GM12878 (cell line): Measurements from ENCODE around the gene SOX6. TPM values are rescaled to one million over a fixed set of nuclear protein-coding genes. Genes with fewer than 3 reads are reported as not detected.

ENCODE experiments used
- ATAC-seq: fragments of 200-7000 bp; cut with Tn5 transposase; 3 replicates; pipeline ENCODE4 v1.9.1; 2020; ENCODE audit warnings: mild to moderate bottlenecking, moderate library complexity
- BruUV-seq: library from RNA; stranded (reverse); fragments of 400-500 nt; replicated peaks from 2 replicates; lab custom pipeline; 2021; lab: Mats Ljungman, UMichigan
- CTCF ChIA-PET: fragments of 300-600 bp; sonication (Branson Sonifier 250); formaldehyde crosslinking; extraction: SDS; loops from one replicate; lab custom pipeline; 2021; ENCODE audit warnings: inconsistent platforms; lab: Yijun Ruan, JAX
- POLR2A ChIA-PET: fragments of 350-600 bp; formaldehyde crosslinking; extraction: SDS; loops from one replicate; lab custom pipeline; 2021; ENCODE audit warnings: inconsistent platforms; lab: Charles Lee
- RAD21 ChIA-PET: fragments of 300-600 bp; sonication (Branson Sonifier 250); formaldehyde crosslinking; loops from one replicate; lab custom pipeline; 2023; ENCODE audit warnings: antibody characterized with exemption; ENCODE audit not compliant: unreplicated experiment; lab: Charles Lee
- SMC1A ChIA-PET: fragments of 300-600 bp; sonication (Branson Sonifier 250); formaldehyde crosslinking; loops from one replicate; lab custom pipeline; 2023; ENCODE audit not compliant: unreplicated experiment, uncharacterized antibody; lab: Charles Lee
- DNase-seq: peaks from one replicate; pipeline ENCODE4 v3.0.0-alpha.2; 2011; ENCODE audit warnings: low read depth, low spot score
- FAIRE-seq: peaks from 3 replicates; lab custom pipeline; 2011; peaks lifted over from hg19 to GRCh38; lab: Jason Lieb, UNC
- H2AFZ ChIP-seq: 2 replicates; pipeline ENCODE4 v1.6.0; 2011; ENCODE audit warnings: low read depth, low read length, control low read depth; ENCODE audit not compliant: control insufficient read depth
- H3K27ac ChIP-seq: 2 replicates; pipeline ENCODE4 v1.5.1; 2011; ENCODE audit warnings: control low read depth; ENCODE audit not compliant: control insufficient read depth, insufficient read depth
- H3K27me3 ChIP-seq, 2 experiments: replicated peaks in 1 of 2; 2 replicates each; pipeline versions ENCODE4 v1.6.0 to v1.6.1; 2011; ENCODE audit warnings: low read length in 1 of 2; ENCODE audit not compliant: control insufficient read depth in 2 of 2, insufficient read depth in 2 of 2
- H3K36me3 ChIP-seq, 2 experiments: 2 replicates each; pipeline ENCODE4 v1.5.1; 2011; ENCODE audit warnings: low read length in 1 of 2; ENCODE audit not compliant: control insufficient read depth in 2 of 2, insufficient read depth in 2 of 2
- H3K4me1 ChIP-seq: 2 replicates; pipeline ENCODE4 v1.6.1; 2011; ENCODE audit warnings: mild to moderate bottlenecking, low read length, moderate library complexity, mixed read lengths; ENCODE audit not compliant: control insufficient read depth, insufficient read depth
- H3K4me2 ChIP-seq: 2 replicates; pipeline ENCODE4 v1.6.0; 2011; ENCODE audit warnings: control low read depth; ENCODE audit not compliant: control insufficient read depth, insufficient read depth
- H3K4me3 ChIP-seq: fragments of 200-600 bp; sonication (generic); 2 replicates; pipeline ENCODE4 v1.5.1; 2016
- H3K79me2 ChIP-seq: 2 replicates; pipeline ENCODE4 v1.6.0; 2011; ENCODE audit warnings: low read length; ENCODE audit not compliant: control insufficient read depth, insufficient read depth
- H3K9ac ChIP-seq: 2 replicates; pipeline ENCODE4 v1.8.0; 2011; ENCODE audit warnings: low read length, control low read depth, mixed read lengths; ENCODE audit not compliant: control insufficient read depth, insufficient read depth
- H3K9me3 ChIP-seq: replicated peaks from 3 replicates; pipeline ENCODE4 v1.5.1; 2011; ENCODE audit warnings: mild to moderate bottlenecking, low read length; ENCODE audit not compliant: control insufficient read depth, insufficient read depth
- H4K20me1 ChIP-seq: 2 replicates; pipeline ENCODE4 v1.6.0; 2011; ENCODE audit not compliant: control insufficient read depth, insufficient read depth
- CBX3 ChIP-seq: fragments of 200-600 bp; sonication (generic); IDR thresholded peaks from 2 replicates; pipeline ENCODE4 v1.6.1; 2016; ENCODE audit warnings: low read depth, borderline replicate concordance
- CHD1 ChIP-seq: IDR thresholded peaks from 2 replicates; pipeline ENCODE4 v1.6.1; 2012; ENCODE audit warnings: low read depth, low read length, improper control_type of control experiment
- DPF2 ChIP-seq: fragments of 450-650 bp; IDR thresholded peaks from 2 replicates; pipeline ENCODE4 v1.6.1; 2017; ENCODE audit warnings: mild to moderate bottlenecking
- EED ChIP-seq: sonication (generic); IDR thresholded peaks from 2 replicates; pipeline ENCODE4 v1.6.1; 2016; ENCODE audit warnings: antibody characterized with exemption, low read depth
- FOXM1 ChIP-seq: IDR thresholded peaks from 2 replicates; pipeline ENCODE4 v1.6.1; 2012; ENCODE audit warnings: low read depth, mild to moderate bottlenecking, inconsistent platforms, low read length, moderate library complexity
- HCFC1 ChIP-seq: fragments of 150-350 bp; IDR thresholded peaks from 2 replicates; pipeline ENCODE4 v1.6.1; 2014; ENCODE audit warnings: low read length
- HDAC6 ChIP-seq: fragments of 200-600 bp; sonication (generic); IDR thresholded peaks from one replicate; pipeline ENCODE4 v1.8.0; 2017; ENCODE audit warnings: antibody characterized with exemption; ENCODE audit not compliant: unreplicated experiment
- IKZF2 ChIP-seq, 2 experiments: fragments of 450-650 bp; IDR thresholded peaks; 2 replicates each; pipeline ENCODE4 v1.6.1; 2017; ENCODE audit warnings: mild to moderate bottlenecking in 2 of 2, moderate library complexity in 2 of 2
- LARP7 ChIP-seq: fragments of 450-650 bp; IDR thresholded peaks from 2 replicates; pipeline ENCODE4 v1.6.1; 2017; ENCODE audit warnings: mild to moderate bottlenecking
- RB1 ChIP-seq: fragments of 450-650 bp; formaldehyde crosslinking; IDR thresholded peaks from 2 replicates; pipeline ENCODE4 v1.6.1; 2017; ENCODE audit warnings: mild to moderate bottlenecking, borderline replicate concordance
- TAF1 ChIP-seq: IDR thresholded peaks from 2 replicates; pipeline ENCODE4 v1.6.1; 2011; ENCODE audit warnings: mild to moderate bottlenecking, low read depth, low read length, borderline replicate concordance
- TARDBP ChIP-seq: IDR thresholded peaks from 2 replicates; pipeline ENCODE4 v1.6.1; 2016; ENCODE audit warnings: borderline replicate concordance
- WGBS: methylation state at CpG from one replicate; pipeline ENCODE4 v1.1.6; 2016; ENCODE audit warnings: low lambda C conversion rate; ENCODE audit not compliant: insufficient replicate concordance, insufficient coverage; ENCODE audit errors: missing lambda C conversion rate; 5-methylcytosine and 5-hydroxymethylcytosine counted together
- in situ Hi-C: fragments of 300-500 bp; cut with MboI; formaldehyde crosslinking; loops from 9 replicates; pipeline ENCODE4 v1.14.3; 2018; ENCODE audit warnings: mixed read lengths
- intact Hi-C: fragments of 100-400 bp; cut with micrococcal nuclease; formaldehyde crosslinking; loops from one replicate; pipeline ENCODE4 v1.14.2; 2022; ENCODE audit not compliant: unreplicated experiment
- polyA plus RNA-seq, 11 experiments: library from polyadenylated mRNA; depleted of rRNA in 4 of 11; unstranded in 6 of 11; stranded (reverse) in 5 of 11; fragments of >200 nt; fragmentation: Nextera tagmentation in 4 of 11; fragmentation: Illumina TruSeq in 1 of 11; extraction: Ambion mirVana in 4 of 11; extraction: Trizol in 1 of 11; gene quantifications; 1 replicate in 1 of 11; 2 replicates in 10 of 11; pipeline versions ENCODE4 v1.2.1 to v1.2.3, GENCODE V29; 2011 to 2016; ENCODE audit warnings: inconsistent platforms in 2 of 11, missing spikeins in 2 of 11, low read depth in 1 of 11
- total RNA-seq, 4 experiments: library from RNA; depleted of rRNA in 3 of 4; stranded (reverse); fragments of >200 nt in 3 of 4; fragmentation: Illumina TruSeq in 1 of 4; extraction: Trizol in 1 of 4; gene quantifications; 2 replicates each; pipeline versions ENCODE4 v1.2.1 to v1.2.3, GENCODE V29; 2013 to 2021
- TF ChIP-seq, protein P1 (sequence below): fragments of 450-650 bp; IDR thresholded peaks from 2 replicates; pipeline ENCODE4 v1.6.1; 2016; ENCODE audit warnings: mild to moderate bottlenecking
- TF ChIP-seq, protein P2 (sequence below): fragments of 450-650 bp; IDR thresholded peaks from 2 replicates; pipeline ENCODE4 v1.6.1; 2017; ENCODE audit warnings: mild to moderate bottlenecking, low read depth, inconsistent platforms; ENCODE audit not compliant: poor library complexity, severe bottlenecking
- TF ChIP-seq, protein P3 (sequence below): fragments of 450-650 bp; IDR thresholded peaks from 2 replicates; pipeline ENCODE4 v1.6.1; 2017; ENCODE audit warnings: borderline replicate concordance

Gene SOX6
- total and polyA plus RNA-seq, 10 of the 15 experiments (the other 5 are each of a cell fraction or from before 2014, with no cell fraction given) = 0.03 to 0.71 (median 0.29) TPM; not detected in 4

DNA sequence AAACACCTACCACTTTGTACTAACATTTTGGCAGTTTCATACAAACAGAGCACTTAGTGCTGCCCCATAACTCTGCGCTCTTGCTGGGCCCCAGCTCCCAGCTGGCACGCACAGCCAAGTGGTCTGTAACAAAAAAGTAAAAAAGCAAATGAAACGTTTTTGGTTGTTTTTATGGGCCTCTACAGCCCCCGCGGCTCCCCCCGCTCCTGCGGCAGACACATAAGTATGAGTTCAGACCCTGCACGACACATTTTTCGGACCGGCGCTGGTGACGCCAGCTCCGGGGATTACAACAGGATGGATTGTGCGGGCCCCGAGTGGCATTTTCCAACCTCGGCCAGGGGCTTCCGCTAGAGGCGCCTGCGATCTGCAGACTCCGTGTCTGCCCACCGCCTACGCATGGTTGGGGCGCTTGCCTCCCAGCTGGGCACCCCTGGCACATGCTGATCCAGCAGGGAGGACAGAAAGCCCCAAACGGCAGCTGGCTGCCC lies 418.2 kb downstream of the SOX6 start:
- ATAC-seq = no peak
- BruUV-seq = no TSS peak
- in situ Hi-C loops (no loop called here), intact Hi-C loops (no loop called here)
- no peak for DNase-seq
- ChIA-PET CTCF (interaction anchor here (0.8 kb wide), 1 partner anchor 11 kb away, joined by 3 read pairs; no protein-coding TSS in a partner anchor), POLR2A (no interaction called here), SMC1A (no interaction called here), RAD21 (interaction anchor here (1.4 kb wide), 1 partner anchor 36 kb away, joined by 3 read pairs; no protein-coding TSS in a partner anchor)
- Histone ChIP-seq H4K20me1 (no peaks in the 10 kb centered on the region), H2AFZ (no peak overlapping the region), H3K4me2 (no peak overlapping the region), H3K4me3 (no peak overlapping the region), H3K36me3 (no peaks in the 10 kb centered on the region), H3K4me1 (no peaks in the 10 kb centered on the region), H3K27me3 (no peaks in the 10 kb centered on the region), H3K79me2 (no peaks in the 10 kb centered on the region), H3K27ac (no peak overlapping the region), H3K9ac (no peak overlapping the region), H3K9me3 (no peaks in the 10 kb centered on the region)
- FAIRE-seq = no peak
- WGBS = 75% methylated on average over 22 of the region's 24 CpGs
- no peak for TF ChIP-seq EED
- TF ChIP-seq CBX3 = no peak
- TF ChIP-seq LARP7 = no peak
- no peak for TF ChIP-seq HDAC6

DNA sequence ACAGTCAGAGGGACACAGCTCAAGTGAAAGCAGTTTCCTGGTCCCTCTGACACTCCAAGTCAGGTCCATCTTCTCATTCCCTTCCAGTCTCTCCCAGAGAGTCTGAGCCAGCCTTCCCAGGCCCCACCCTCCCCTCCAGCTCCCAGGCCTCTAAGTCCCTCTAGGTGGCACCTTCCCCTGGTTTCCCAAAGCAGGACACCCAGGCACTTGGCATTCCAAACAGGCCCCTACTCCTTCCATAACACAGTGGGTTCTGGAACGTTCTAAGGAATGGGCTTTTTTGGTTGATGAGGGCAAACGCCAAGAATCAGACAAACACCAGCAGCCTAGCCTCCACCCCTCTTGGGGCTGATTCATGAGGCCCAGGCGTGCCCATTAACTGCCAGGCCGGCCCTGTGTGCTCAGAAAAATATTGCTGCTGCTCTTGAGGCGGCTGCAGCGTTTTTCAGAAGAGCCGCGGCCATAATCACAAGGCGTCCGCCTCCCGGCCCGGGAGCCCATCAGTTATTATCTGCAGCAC lies 418.7 kb downstream of the SOX6 start:
- FAIRE-seq (no peak), DNase-seq (no peak), ATAC-seq (no peak)
- no TSS peak for BruUV-seq
- Histone ChIP-seq H3K27me3 (no peaks in the 10 kb centered on the region), H2AFZ (no peak overlapping the region), H3K79me2 (no peaks in the 10 kb centered on the region), H4K20me1 (no peaks in the 10 kb centered on the region), H3K9ac (no peak overlapping the region), H3K36me3 (no peaks in the 10 kb centered on the region), H3K4me3 (no peak overlapping the region), H3K4me1 (no peaks in the 10 kb centered on the region), H3K4me2 (no peak overlapping the region), H3K9me3 (no peaks in the 10 kb centered on the region), H3K27ac (no peak overlapping the region)
- CTCF ChIA-PET = no interaction called here
- intact Hi-C loops (no loop called here), in situ Hi-C loops (no loop called here)
- WGBS = 58% methylated on average over 12 of the region's 12 CpGs
- RAD21 ChIA-PET = no interaction called here
- POLR2A ChIA-PET = no interaction called here
- SMC1A ChIA-PET = interaction anchor here (0.8 kb wide), 1 partner anchor 54 kb away, joined by 4 read pairs; no protein-coding TSS in a partner anchor
- TF ChIP-seq TARDBP (no peak), TAF1 (no peak), IKZF2 (IDR thresholded peaks at IDR 0.05) (no peak), CHD1 (no peak), HCFC1 (no peak), RB1 (no peak), DPF2 (no peak), FOXM1 (no peak)
- TF ChIP-seq, protein P1, sequence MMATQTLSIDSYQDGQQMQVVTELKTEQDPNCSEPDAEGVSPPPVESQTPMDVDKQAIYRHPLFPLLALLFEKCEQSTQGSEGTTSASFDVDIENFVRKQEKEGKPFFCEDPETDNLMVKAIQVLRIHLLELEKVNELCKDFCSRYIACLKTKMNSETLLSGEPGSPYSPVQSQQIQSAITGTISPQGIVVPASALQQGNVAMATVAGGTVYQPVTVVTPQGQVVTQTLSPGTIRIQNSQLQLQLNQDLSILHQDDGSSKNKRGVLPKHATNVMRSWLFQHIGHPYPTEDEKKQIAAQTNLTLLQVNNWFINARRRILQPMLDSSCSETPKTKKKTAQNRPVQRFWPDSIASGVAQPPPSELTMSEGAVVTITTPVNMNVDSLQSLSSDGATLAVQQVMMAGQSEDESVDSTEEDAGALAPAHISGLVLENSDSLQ = no peak
- TF ChIP-seq, protein P2, sequence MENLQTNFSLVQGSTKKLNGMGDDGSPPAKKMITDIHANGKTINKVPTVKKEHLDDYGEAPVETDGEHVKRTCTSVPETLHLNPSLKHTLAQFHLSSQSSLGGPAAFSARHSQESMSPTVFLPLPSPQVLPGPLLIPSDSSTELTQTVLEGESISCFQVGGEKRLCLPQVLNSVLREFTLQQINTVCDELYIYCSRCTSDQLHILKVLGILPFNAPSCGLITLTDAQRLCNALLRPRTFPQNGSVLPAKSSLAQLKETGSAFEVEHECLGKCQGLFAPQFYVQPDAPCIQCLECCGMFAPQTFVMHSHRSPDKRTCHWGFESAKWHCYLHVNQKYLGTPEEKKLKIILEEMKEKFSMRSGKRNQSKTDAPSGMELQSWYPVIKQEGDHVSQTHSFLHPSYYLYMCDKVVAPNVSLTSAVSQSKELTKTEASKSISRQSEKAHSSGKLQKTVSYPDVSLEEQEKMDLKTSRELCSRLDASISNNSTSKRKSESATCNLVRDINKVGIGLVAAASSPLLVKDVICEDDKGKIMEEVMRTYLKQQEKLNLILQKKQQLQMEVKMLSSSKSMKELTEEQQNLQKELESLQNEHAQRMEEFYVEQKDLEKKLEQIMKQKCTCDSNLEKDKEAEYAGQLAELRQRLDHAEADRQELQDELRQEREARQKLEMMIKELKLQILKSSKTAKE = no peak
- TF ChIP-seq, protein P3, sequence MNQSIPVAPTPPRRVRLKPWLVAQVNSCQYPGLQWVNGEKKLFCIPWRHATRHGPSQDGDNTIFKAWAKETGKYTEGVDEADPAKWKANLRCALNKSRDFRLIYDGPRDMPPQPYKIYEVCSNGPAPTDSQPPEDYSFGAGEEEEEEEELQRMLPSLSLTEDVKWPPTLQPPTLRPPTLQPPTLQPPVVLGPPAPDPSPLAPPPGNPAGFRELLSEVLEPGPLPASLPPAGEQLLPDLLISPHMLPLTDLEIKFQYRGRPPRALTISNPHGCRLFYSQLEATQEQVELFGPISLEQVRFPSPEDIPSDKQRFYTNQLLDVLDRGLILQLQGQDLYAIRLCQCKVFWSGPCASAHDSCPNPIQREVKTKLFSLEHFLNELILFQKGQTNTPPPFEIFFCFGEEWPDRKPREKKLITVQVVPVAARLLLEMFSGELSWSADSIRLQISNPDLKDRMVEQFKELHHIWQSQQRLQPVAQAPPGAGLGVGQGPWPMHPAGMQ = no peak
